Breast epithelium (tissue), 3 donors: ENCODE results near the gene BIN1.

Source experiments
- CTCF ChIP-seq, 3 donors: fragments of 450-650 bp; IDR thresholded peaks; one replicate each; pipeline ENCODE4 v1.5.1; 2016 to 2017; ENCODE audit warnings: antibody characterized with exemption in 3 of 3, mild to moderate bottlenecking in 3 of 3, moderate library complexity in 3 of 3
- POLR2A ChIP-seq: fragments of 450-650 bp; IDR thresholded peaks from one replicate; pipeline ENCODE4 v1.6.1; 2016; ENCODE audit warnings: antibody characterized with exemption, mild to moderate bottlenecking, moderate library complexity
- POLR2AphosphoS5 ChIP-seq, 3 donors: sonication (generic); formaldehyde crosslinking; IDR thresholded peaks; one replicate each; pipeline ENCODE4 v1.6.1; 2017; ENCODE audit warnings: antibody characterized with exemption in 3 of 3

DNA sequence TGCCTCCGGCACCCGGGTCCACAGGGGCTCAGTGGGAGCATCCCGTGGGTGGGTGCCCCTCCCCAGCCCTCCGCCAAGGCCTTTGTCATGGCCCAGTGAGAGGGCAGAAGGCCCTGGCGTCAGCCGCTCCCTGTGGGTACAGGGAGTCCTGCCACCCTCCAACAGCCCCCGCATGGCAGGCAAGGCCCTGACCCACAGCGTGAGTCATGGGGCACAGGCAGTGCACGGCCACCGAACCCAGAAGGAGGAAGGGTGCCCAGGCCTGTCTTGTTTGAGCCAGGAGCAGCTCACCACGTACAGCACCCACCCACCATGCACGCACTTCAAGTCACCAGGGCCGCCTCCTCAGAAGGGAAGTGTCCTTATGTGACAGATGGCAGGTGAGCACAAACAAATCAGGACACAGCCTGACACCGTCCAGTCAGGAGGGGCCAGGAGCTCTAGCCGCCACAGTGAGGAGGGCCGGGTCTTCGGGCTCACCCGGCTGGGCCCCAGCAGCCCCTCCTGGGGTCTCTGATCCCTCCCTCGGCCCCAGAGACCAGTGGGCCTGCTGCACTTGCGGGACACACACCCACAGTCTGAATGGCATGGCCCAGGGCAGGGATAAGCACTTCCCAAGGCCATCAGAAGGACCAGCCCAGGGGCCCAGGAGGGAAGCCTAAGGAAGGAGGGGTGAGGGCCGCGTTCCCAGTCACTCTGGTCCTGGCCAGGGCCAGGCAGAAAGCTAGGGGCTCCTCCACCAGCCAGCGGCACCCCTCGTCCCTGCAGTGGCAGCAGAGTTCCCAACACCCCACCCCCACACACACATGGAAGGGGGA is 25.8 kb downstream of the BIN1 start:
- no peak for TF ChIP-seq CTCF (IDR thresholded peaks at IDR 0.05)
- TF ChIP-seq POLR2AphosphoS5 (IDR thresholded peaks at IDR 0.05) = no peak
- TF ChIP-seq POLR2A = no peak
